ENCODE data around the gene GSTM4. TPM values are rescaled to one million over a fixed set of nuclear protein-coding genes. Genes with fewer than 3 reads are reported as not detected.
"Not testable (repeated sequence)": the region's sequence is repeated elsewhere in the genome, so short reads cannot be mapped to it uniquely, and the experiment has no call there.

Gene GSTM4
- total RNA-seq, 4 donors from 2014 or later, result 30.8 to 68.8 (median 43.7) TPM

- DNase-seq, result no peak
- H3K4me3 ChIP-seq (replicated peaks in 1 of 3), result no peak overlapping the region
- H3K4me1 ChIP-seq, result peaks cover 4 to 6% of the 10 kb centered on the region in 2 donors
- TF ChIP-seq CTCF (IDR thresholded peaks at IDR 0.05) (no peak), POLR2A (IDR thresholded peaks at IDR 0.05) (no peak)
- WGBS, 2 donors, result 96 to 97% methylated on average over 21 to 22 of the region's 22 CpGs
- no peak overlapping the region for H3K27ac ChIP-seq
- intact Hi-C loops (cut with DNase I), result no loop called here
- H3K36me3 ChIP-seq, result peaks cover 0 to 9% of the 10 kb centered on the region in 2 donors
- H3K27me3 ChIP-seq, result no peaks in the 10 kb centered on the region
- no peaks in the 10 kb centered on the region for H3K9me3 ChIP-seq
These were observed 13.5 kb downstream of the GSTM4 start for GRCh38 chr1:109669246-109669948.

- H3K27me3 ChIP-seq; H3K36me3 ChIP-seq; H3K4me1 ChIP-seq; DNase-seq; intact Hi-C loops (cut with DNase I); H3K9me3 ChIP-seq; H3K4me3 ChIP-seq (replicated peaks in 1 of 3); H3K27ac ChIP-seq: not testable (repeated sequence)
- 92 to 95% methylated on average over 4 of the region's 5 CpGs for WGBS, 2 donors
These were observed 14.0 kb downstream of the GSTM4 start for GRCh38 chr1:109669949-109670302.

- intact Hi-C loops (cut with DNase I), result no loop called here
- Histone ChIP-seq H3K4me1 (peaks cover 4 to 6% of the 10 kb centered on the region in 2 donors), H3K36me3 (peaks cover 0 to 9% of the 10 kb centered on the region in 2 donors), H3K27ac (no peak overlapping the region), H3K4me3 (replicated peaks in 1 of 3) (no peak overlapping the region), H3K9me3 (no peaks in the 10 kb centered on the region), H3K27me3 (no peaks in the 10 kb centered on the region)
- TF ChIP-seq POLR2A (IDR thresholded peaks at IDR 0.05) (no peak), CTCF (IDR thresholded peaks at IDR 0.05) (no peak)
- no peak for DNase-seq
- WGBS, 2 donors, result 86 to 92% methylated on average over 5 of the region's 5 CpGs
These were observed 15.2 kb downstream of the GSTM4 start for GRCh38 chr1:109671067-109671466.

- DNase-seq; H3K27me3 ChIP-seq; H3K9me3 ChIP-seq; H3K4me3 ChIP-seq (replicated peaks in 1 of 3); H3K27ac ChIP-seq; H3K36me3 ChIP-seq; H3K4me1 ChIP-seq; intact Hi-C loops (cut with DNase I): not testable (repeated sequence)
- WGBS, 2 donors, result 94 to 95% methylated on average over 2 of the region's 2 CpGs
These were observed 18.0 kb downstream of the GSTM4 start for GRCh38 chr1:109673861-109674260.

GRCh38 chr1:109676683-109677381 lies 20.9 kb downstream of the GSTM4 start:
- H3K27me3 ChIP-seq, result not testable (repeated sequence)

GRCh38 chr1:109677459-109677858 lies 21.6 kb downstream of the GSTM4 start:
- intact Hi-C loops (cut with DNase I), result no loop called here
- no peak for DNase-seq
- Histone ChIP-seq H3K36me3 (peaks cover 0 to 9% of the 10 kb centered on the region in 2 donors), H3K27ac (no peak overlapping the region), H3K4me3 (replicated peaks in 1 of 3) (no peak overlapping the region), H3K27me3 (no peaks in the 10 kb centered on the region), H3K9me3 (no peaks in the 10 kb centered on the region), H3K4me1 (no peaks in the 10 kb centered on the region)
- WGBS, 2 donors, result 80% methylated on average over 3 of the region's 3 CpGs
- no peak for TF ChIP-seq POLR2A (IDR thresholded peaks at IDR 0.05)
- TF ChIP-seq CTCF (IDR thresholded peaks at IDR 0.05), result no peak

More at GRCh38 chr1:109676683-109677381, 20.9 kb downstream of the GSTM4 start:
- H3K9me3 ChIP-seq; H3K36me3 ChIP-seq; H3K27ac ChIP-seq; DNase-seq; H3K4me3 ChIP-seq (replicated peaks in 1 of 3); intact Hi-C loops (cut with DNase I); H3K4me1 ChIP-seq: not testable (repeated sequence)
- 87 to 90% methylated on average over 3 of the region's 3 CpGs for WGBS, 2 donors

GRCh38 chr1:109678637-109679036 lies 22.7 kb downstream of the GSTM4 start:
- DNase-seq; H3K27me3 ChIP-seq; H3K27ac ChIP-seq; H3K4me3 ChIP-seq (replicated peaks in 1 of 3); intact Hi-C loops (cut with DNase I); H3K36me3 ChIP-seq; H3K9me3 ChIP-seq; H3K4me1 ChIP-seq: not testable (repeated sequence)
- 90% methylated on average over 2 of the region's 2 CpGs for WGBS, 2 donors

- intact Hi-C loops (cut with DNase I); H3K4me1 ChIP-seq; H3K9me3 ChIP-seq; H3K27ac ChIP-seq; H3K36me3 ChIP-seq; DNase-seq; H3K4me3 ChIP-seq (replicated peaks in 1 of 3); H3K27me3 ChIP-seq: not testable (repeated sequence)
- no CpG with 5 or more reads among the region's 6 CpGs for WGBS, 2 donors
These were observed 28.9 kb downstream of the GSTM4 start for GRCh38 chr1:109684777-109685176.

GRCh38 chr1:109685399-109685798 lies 29.5 kb downstream of the GSTM4 start:
- DNase-seq; H3K4me1 ChIP-seq; H3K36me3 ChIP-seq; H3K27ac ChIP-seq; H3K4me3 ChIP-seq (replicated peaks in 1 of 3); intact Hi-C loops (cut with DNase I); H3K27me3 ChIP-seq; H3K9me3 ChIP-seq: not testable (repeated sequence)
- WGBS, 2 donors, result no CpG with 5 or more reads among the region's 1 CpG

- DNase-seq; H3K4me1 ChIP-seq; H3K27ac ChIP-seq; H3K27me3 ChIP-seq; H3K9me3 ChIP-seq; intact Hi-C loops (cut with DNase I); H3K4me3 ChIP-seq (replicated peaks in 1 of 3); H3K36me3 ChIP-seq: not testable (repeated sequence)
- WGBS, 2 donors, result no CpG with 5 or more reads among the region's 4 CpGs
These were observed 30.0 kb downstream of the GSTM4 start for GRCh38 chr1:109685890-109686289.

Data from thyroid gland (tissue), 4 donors.